Erythroblast (primary cell): ENCODE results near the gene ATXN7.

ENCODE experiments used
- GATA1 ChIP-seq: IDR thresholded peaks from 2 replicates; pipeline ENCODE4 v1.6.1; 2011; ENCODE audit warnings: low read depth, mild to moderate bottlenecking, control low read depth, low read length, moderate library complexity
- POLR2A ChIP-seq: IDR thresholded peaks from 2 replicates; pipeline ENCODE4 v1.6.1; 2011; ENCODE audit warnings: mild to moderate bottlenecking, low read length

- TF ChIP-seq POLR2A (no peak), GATA1 (no peak)
Measured at GRCh38 chr3:63920001-63920400, 56.3 kb downstream of the ATXN7 start.
